ENCODE data around the gene KLHL6.
A peak's percentile ranks its signal among the peaks of the same experiment; 100 is the strongest.

Gene KLHL6

GRCh38 chr3:183502237-183503181, 53.0 kb downstream of the KLHL6 start:
- DNase-seq = no peak

GRCh38 chr3:183500981-183501704, 54.4 kb downstream of the KLHL6 start:
- no peak for DNase-seq

- no peak for DNase-seq
Measured at GRCh38 chr3:183500319-183500718, 55.2 kb downstream of the KLHL6 start.

GRCh38 chr3:183498634-183499033, 56.9 kb downstream of the KLHL6 start:
- no peak for DNase-seq

GRCh38 chr3:183497313-183497712, 58.2 kb downstream of the KLHL6 start:
- no peak for DNase-seq

GRCh38 chr3:183496311-183496710, 59.2 kb downstream of the KLHL6 start:
- no peak for DNase-seq

- no peak for DNase-seq
Measured at GRCh38 chr3:183494341-183494740, 61.2 kb downstream of the KLHL6 start.

- DNase-seq = no peak
Measured at GRCh38 chr3:183493296-183494045, 62.0 kb downstream of the KLHL6 start.

- DNase-seq = no peak
Measured at GRCh38 chr3:183492849-183493179, 62.7 kb downstream of the KLHL6 start.

- no peak for DNase-seq
Measured at GRCh38 chr3:183491923-183492848, 63.3 kb downstream of the KLHL6 start.

GRCh38 chr3:183491109-183491922, 64.2 kb downstream of the KLHL6 start:
- no peak for DNase-seq

GRCh38 chr3:183490653-183491052, 64.9 kb downstream of the KLHL6 start:
- peak; percentile 62 for DNase-seq

- DNase-seq = no peak
Measured at GRCh38 chr3:183490211-183490601, 65.3 kb downstream of the KLHL6 start.

GRCh38 chr3:183489455-183490210, 65.9 kb downstream of the KLHL6 start:
- DNase-seq = no peak

GRCh38 chr3:183488343-183488742, 67.2 kb downstream of the KLHL6 start:
- no peak for DNase-seq

- DNase-seq = no peak
Measured at GRCh38 chr3:183487896-183488295, 67.6 kb downstream of the KLHL6 start.

- DNase-seq = no peak
Measured at GRCh38 chr3:183487016-183487415, 68.5 kb downstream of the KLHL6 start.

GRCh38 chr3:183486472-183486871, 69.0 kb downstream of the KLHL6 start:
- DNase-seq = no peak

GRCh38 chr3:183485585-183485984, 69.9 kb downstream of the KLHL6 start:
- no peak for DNase-seq

GRCh38 chr3:183485093-183485492, 70.4 kb downstream of the KLHL6 start:
- no peak for DNase-seq

All from NCI-H2227 treated with DMSO at 0.1 percent for 48 hours (cell line).